ENCODE results near the gene KLC4. TPM values are rescaled to one million over a fixed set of nuclear protein-coding genes. Genes with fewer than 3 reads are reported as not detected.
"Not testable (repeated sequence)": the region's sequence is repeated elsewhere in the genome, so short reads cannot be mapped to it uniquely, and the experiment has no call there.

The KLC4 gene
- total and polyA plus RNA-seq, 5 donors from 2014 or later: 9.3 to 33.5 (median 13.9) TPM

DNA sequence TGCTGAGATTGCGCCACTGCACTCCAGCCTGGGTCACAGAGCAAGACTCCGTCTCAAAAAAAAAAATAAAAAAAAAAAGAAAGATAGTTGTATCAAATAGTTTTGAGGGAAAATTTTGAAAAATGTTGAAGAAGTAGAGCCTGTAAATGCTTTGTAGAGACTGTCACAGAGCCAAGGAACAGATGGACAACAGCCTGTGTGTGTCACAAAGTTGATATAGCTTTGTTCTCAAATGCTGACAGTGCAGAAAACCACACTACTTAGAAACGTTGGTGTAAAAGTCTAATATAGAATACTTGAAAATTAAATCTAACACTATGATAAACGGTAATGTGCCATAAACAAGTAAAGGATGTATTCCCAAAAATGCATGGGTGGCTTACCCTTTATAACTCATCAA is 42.1 kb downstream of the KLC4 start:
- ATAC-seq (ENCODE audit: low read depth in 2 of 2): no peak
- Mint-ChIP-seq H3K9me3 (no peaks in the 10 kb centered on the region), H3K4me1 (no peaks in the 10 kb centered on the region), H3K4me3 (no peak overlapping the region), H3K27ac (no peak overlapping the region), H3K27me3 (peaks cover 14% of the 10 kb centered on the region), H3K36me3 (no peaks in the 10 kb centered on the region)
- no peak for DNase-seq
- Histone ChIP-seq H3K36me3 (ENCODE audit: control insufficient read depth, insufficient read depth, low read length) (no peaks in the 10 kb centered on the region), H3K9me3 (ENCODE audit: control insufficient read depth in 2 of 2, low read length in 2 of 2) (no peaks in the 10 kb centered on the region), H3K27me3 (ENCODE audit: control insufficient read depth, insufficient read depth, low read length) (no peaks in the 10 kb centered on the region), H3K4me1 (ENCODE audit: control insufficient read depth, insufficient read depth, low read length, poor library complexity, severe bottlenecking) (no peaks in the 10 kb centered on the region), H3K27ac (ENCODE audit: insufficient read depth, low read length, poor library complexity, severe bottlenecking) (no peak overlapping the region), H3K4me3 (ENCODE audit: low read depth, low read length) (no peak overlapping the region)

DNA sequence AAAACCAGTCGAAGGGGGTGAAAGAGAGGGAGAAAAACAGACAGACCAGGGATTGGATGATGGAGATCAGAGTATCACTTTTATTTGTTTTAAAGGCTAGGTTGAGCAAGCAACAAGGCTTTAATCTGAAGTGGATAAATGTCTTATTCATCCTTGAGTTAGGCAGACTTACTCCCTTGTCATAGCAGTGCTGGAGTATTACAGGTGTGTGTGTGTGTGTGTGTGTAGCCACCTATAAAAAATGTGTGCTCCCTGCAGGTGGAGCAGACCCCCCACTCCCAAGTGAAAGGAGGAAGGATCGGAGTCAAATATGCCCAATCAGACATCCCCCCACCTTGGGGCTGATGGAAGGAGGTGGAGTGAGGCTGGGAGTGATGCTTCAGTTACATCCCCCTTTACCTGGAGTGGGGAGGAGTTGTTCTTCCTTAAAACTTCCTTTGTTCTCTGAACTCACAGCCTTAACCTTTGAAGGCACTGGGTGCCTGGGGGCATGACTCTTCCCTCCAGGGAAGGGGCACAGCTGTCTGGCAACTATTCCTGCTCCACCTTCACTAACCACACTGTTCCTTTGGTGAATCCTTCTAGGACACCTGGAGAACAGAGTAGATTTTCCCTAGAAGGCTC is 43.9 kb downstream of the KLC4 start:
- Mint-ChIP-seq H3K36me3 (no peaks in the 10 kb centered on the region), H3K4me1 (no peaks in the 10 kb centered on the region), H3K4me3 (no peak overlapping the region), H3K27ac (no peak overlapping the region), H3K9me3 (no peaks in the 10 kb centered on the region), H3K27me3 (peaks cover 10% of the 10 kb centered on the region)
- no peaks in the 10 kb centered on the region for H3K36me3 ChIP-seq (ENCODE audit: control insufficient read depth, insufficient read depth, low read length)
- H3K27me3 ChIP-seq (ENCODE audit: control insufficient read depth, insufficient read depth, low read length): no peaks in the 10 kb centered on the region
- ATAC-seq (ENCODE audit: low read depth in 2 of 2) (no peak), DNase-seq (no peak)
- H3K27ac ChIP-seq (ENCODE audit: insufficient read depth, low read length, poor library complexity, severe bottlenecking): no peak overlapping the region
- H3K4me3 ChIP-seq (ENCODE audit: low read depth, low read length): no peak overlapping the region
- no peaks in the 10 kb centered on the region for H3K4me1 ChIP-seq (ENCODE audit: control insufficient read depth, insufficient read depth, low read length, poor library complexity, severe bottlenecking)
- no peaks in the 10 kb centered on the region for H3K9me3 ChIP-seq (ENCODE audit: control insufficient read depth in 2 of 2, low read length in 2 of 2)

GRCh38 chr6:43105538-43106222 is 46.2 kb downstream of the KLC4 start:
- peak overlapping the region in 1 of 3 donors; percentile 20 for H3K27ac Mint-ChIP-seq
- Histone ChIP-seq H3K4me1 (ENCODE audit: control insufficient read depth, insufficient read depth, low read length, poor library complexity, severe bottlenecking) (no peaks in the 10 kb centered on the region), H3K27me3 (ENCODE audit: control insufficient read depth, insufficient read depth, low read length) (no peaks in the 10 kb centered on the region), H3K27ac (ENCODE audit: insufficient read depth, low read length, poor library complexity, severe bottlenecking) (no peak overlapping the region), H3K9me3 (ENCODE audit: control insufficient read depth in 2 of 2, low read length in 2 of 2) (no peaks in the 10 kb centered on the region), H3K4me3 (ENCODE audit: low read depth, low read length) (no peak overlapping the region), H3K36me3 (ENCODE audit: control insufficient read depth, insufficient read depth, low read length) (no peaks in the 10 kb centered on the region)
- DNase-seq (no peak), ATAC-seq (ENCODE audit: low read depth in 2 of 2) (no peak)
- H3K36me3 Mint-ChIP-seq: no peaks in the 10 kb centered on the region
- H3K4me1 Mint-ChIP-seq: no peaks in the 10 kb centered on the region
- peaks cover 6% of the 10 kb centered on the region for H3K27me3 Mint-ChIP-seq
- no peaks in the 10 kb centered on the region for H3K9me3 Mint-ChIP-seq
- H3K4me3 Mint-ChIP-seq: no peak overlapping the region

GRCh38 chr6:43107344-43108062 is 48.1 kb downstream of the KLC4 start:
- no peak for ATAC-seq (ENCODE audit: low read depth in 2 of 2)
- Histone ChIP-seq H3K9me3 (ENCODE audit: control insufficient read depth in 2 of 2, low read length in 2 of 2) (no peaks in the 10 kb centered on the region), H3K27me3 (ENCODE audit: control insufficient read depth, insufficient read depth, low read length) (no peaks in the 10 kb centered on the region), H3K4me1 (ENCODE audit: control insufficient read depth, insufficient read depth, low read length, poor library complexity, severe bottlenecking) (no peaks in the 10 kb centered on the region), H3K4me3 (ENCODE audit: low read depth, low read length) (no peak overlapping the region), H3K27ac (ENCODE audit: insufficient read depth, low read length, poor library complexity, severe bottlenecking) (no peak overlapping the region), H3K36me3 (ENCODE audit: control insufficient read depth, insufficient read depth, low read length) (no peaks in the 10 kb centered on the region)
- H3K36me3 Mint-ChIP-seq: no peaks in the 10 kb centered on the region
- H3K4me1 Mint-ChIP-seq: no peaks in the 10 kb centered on the region
- peaks cover 6% of the 10 kb centered on the region for H3K27me3 Mint-ChIP-seq
- H3K9me3 Mint-ChIP-seq: peaks cover 0 to 2% (median 0%) of the 10 kb centered on the region in 7 donors
- peak overlapping the region in 1 of 3 donors; percentile 7 for H3K27ac Mint-ChIP-seq
- DNase-seq: no peak
- no peak overlapping the region for H3K4me3 Mint-ChIP-seq

DNA sequence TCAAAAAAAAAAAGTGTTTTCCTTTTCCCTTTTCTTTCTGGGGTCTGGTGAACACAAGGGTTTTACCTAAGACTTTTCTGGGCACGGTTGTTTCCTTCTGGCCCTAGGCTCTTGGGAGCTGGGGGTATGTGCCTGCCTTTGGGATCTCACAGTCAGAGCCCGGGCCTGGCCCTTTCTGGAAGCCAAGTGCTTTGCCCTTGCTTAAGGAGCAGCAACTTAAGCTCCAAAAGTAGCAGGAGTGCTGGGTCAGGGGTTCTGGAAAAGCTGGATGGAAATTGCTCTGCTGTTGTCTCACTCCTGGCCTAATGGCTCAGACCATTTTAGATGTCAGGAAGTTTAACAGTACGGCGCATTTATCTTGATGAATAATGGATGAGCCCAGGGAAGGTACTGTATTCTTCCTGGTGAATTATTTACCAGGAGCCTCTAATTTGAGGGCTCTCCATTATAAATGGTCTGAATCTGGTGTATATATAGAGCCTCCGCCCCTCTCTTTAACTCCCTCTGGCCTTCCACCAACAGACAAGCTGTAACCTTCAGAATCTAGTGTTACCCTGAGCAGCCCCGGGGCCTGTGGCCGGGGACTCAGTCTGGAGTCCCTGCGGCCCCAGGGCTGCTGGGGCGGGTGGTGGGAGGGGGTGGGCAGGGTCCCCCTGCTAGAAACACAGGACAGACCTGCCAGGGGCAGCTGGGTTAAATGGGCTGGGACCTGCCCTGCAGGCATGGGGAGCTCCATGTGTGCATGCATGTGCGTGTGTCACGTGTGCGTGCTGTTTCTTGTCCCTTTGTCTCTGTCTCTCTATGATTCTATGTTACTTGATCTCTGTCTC is 54.2 kb downstream of the KLC4 start:
- H3K27me3 ChIP-seq (ENCODE audit: control insufficient read depth, insufficient read depth, low read length): no peaks in the 10 kb centered on the region
- no peak overlapping the region for H3K27ac ChIP-seq (ENCODE audit: insufficient read depth, low read length, poor library complexity, severe bottlenecking)
- H3K27ac Mint-ChIP-seq: peak overlapping the region in 1 of 3 donors; percentile 79

DNA sequence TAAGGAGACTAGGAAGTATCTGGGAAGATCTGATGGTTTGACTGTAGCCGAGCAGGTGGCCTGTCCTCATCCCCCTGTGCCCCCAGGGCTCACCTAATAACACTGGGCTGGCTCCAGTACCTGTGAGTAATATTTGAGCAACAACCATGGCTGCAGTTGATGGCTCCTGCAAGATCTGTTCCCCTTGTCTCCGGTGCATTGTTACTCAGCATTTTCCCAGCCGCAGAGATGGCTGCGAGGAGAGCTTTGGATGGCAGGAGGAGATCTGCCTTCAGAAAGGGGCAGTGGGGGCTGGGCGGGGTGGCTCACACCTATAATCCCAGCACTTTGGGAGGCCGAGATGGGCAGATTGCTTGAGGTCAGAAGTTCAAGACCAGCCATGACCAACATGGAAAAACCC is 55.9 kb downstream of the KLC4 start:
- ATAC-seq (ENCODE audit: low read depth in 2 of 2): no peak
- Histone ChIP-seq H3K9me3 (ENCODE audit: control insufficient read depth in 2 of 2, low read length in 2 of 2) (no peaks in the 10 kb centered on the region), H3K27ac (ENCODE audit: insufficient read depth, low read length, poor library complexity, severe bottlenecking) (no peak overlapping the region), H3K4me1 (ENCODE audit: control insufficient read depth, insufficient read depth, low read length, poor library complexity, severe bottlenecking) (no peaks in the 10 kb centered on the region), H3K27me3 (ENCODE audit: control insufficient read depth, insufficient read depth, low read length) (no peaks in the 10 kb centered on the region), H3K36me3 (ENCODE audit: control insufficient read depth, insufficient read depth, low read length) (no peaks in the 10 kb centered on the region), H3K4me3 (ENCODE audit: low read depth, low read length) (no peak overlapping the region)
- DNase-seq: no peak
- H3K9me3 Mint-ChIP-seq: peaks cover 0 to 2% (median 0%) of the 10 kb centered on the region in 7 donors
- H3K27ac Mint-ChIP-seq: no peak overlapping the region
- H3K36me3 Mint-ChIP-seq: no peaks in the 10 kb centered on the region
- H3K4me3 Mint-ChIP-seq: no peak overlapping the region
- H3K27me3 Mint-ChIP-seq: no peaks in the 10 kb centered on the region
- no peaks in the 10 kb centered on the region for H3K4me1 Mint-ChIP-seq

More for the DNA sequence above, 54.2 kb downstream of the KLC4 start:
- DNase-seq: no peak
- H3K36me3 Mint-ChIP-seq: no peaks in the 10 kb centered on the region
- H3K9me3 Mint-ChIP-seq: peaks cover 0 to 2% (median 0%) of the 10 kb centered on the region in 7 donors
- no peaks in the 10 kb centered on the region for H3K4me1 Mint-ChIP-seq
- ATAC-seq (ENCODE audit: low read depth in 2 of 2): no peak
- no peak overlapping the region for H3K4me3 ChIP-seq (ENCODE audit: low read depth, low read length)
- no peaks in the 10 kb centered on the region for H3K27me3 Mint-ChIP-seq
- H3K4me1 ChIP-seq (ENCODE audit: control insufficient read depth, insufficient read depth, low read length, poor library complexity, severe bottlenecking): no peaks in the 10 kb centered on the region
- no peaks in the 10 kb centered on the region for H3K9me3 ChIP-seq (ENCODE audit: control insufficient read depth in 2 of 2, low read length in 2 of 2)
- H3K4me3 Mint-ChIP-seq: no peak overlapping the region
- H3K36me3 ChIP-seq (ENCODE audit: control insufficient read depth, insufficient read depth, low read length): no peaks in the 10 kb centered on the region

DNA sequence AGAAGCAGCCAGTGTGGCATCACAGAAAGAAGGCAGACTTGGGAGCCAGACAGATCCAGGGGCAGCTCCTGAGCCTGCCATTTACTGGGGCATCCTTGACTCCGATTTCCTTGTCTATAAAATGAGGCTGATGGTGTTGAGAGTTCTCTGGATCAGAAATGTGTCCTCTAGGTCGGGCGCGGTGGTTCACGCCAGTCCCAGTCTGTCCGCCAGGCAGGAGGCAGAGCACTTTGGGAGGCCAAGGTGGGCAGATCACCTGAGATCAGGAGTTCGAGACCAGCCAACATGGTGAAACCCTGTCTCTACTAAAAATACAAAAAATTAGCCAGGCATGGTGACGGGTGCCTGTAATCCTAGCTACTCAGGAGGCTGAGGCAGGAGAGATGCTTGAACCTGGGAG is 58.0 kb downstream of the KLC4 start:
- H3K27ac Mint-ChIP-seq; H3K9me3 ChIP-seq (ENCODE audit: control insufficient read depth in 2 of 2, low read length in 2 of 2); H3K27ac ChIP-seq (ENCODE audit: insufficient read depth, low read length, poor library complexity, severe bottlenecking); DNase-seq; H3K27me3 ChIP-seq (ENCODE audit: control insufficient read depth, insufficient read depth, low read length); H3K27me3 Mint-ChIP-seq; ATAC-seq (ENCODE audit: low read depth in 2 of 2); H3K9me3 Mint-ChIP-seq; H3K36me3 Mint-ChIP-seq; H3K4me1 Mint-ChIP-seq; H3K4me1 ChIP-seq (ENCODE audit: control insufficient read depth, insufficient read depth, low read length, poor library complexity, severe bottlenecking); H3K36me3 ChIP-seq (ENCODE audit: control insufficient read depth, insufficient read depth, low read length); H3K4me3 Mint-ChIP-seq; H3K4me3 ChIP-seq (ENCODE audit: low read depth, low read length): not testable (repeated sequence)
